ENCODE results near the gene ZBTB46. TPM values are rescaled to one million over a fixed set of nuclear protein-coding genes. Genes with fewer than 3 reads are reported as not detected.
"Not testable (repeated sequence)": the region's sequence is repeated elsewhere in the genome, so short reads cannot be mapped to it uniquely, and the experiment has no call there.

ZBTB46 gene
- total RNA-seq, 1 experiment from 2014 or later = 15.9 TPM

DNA sequence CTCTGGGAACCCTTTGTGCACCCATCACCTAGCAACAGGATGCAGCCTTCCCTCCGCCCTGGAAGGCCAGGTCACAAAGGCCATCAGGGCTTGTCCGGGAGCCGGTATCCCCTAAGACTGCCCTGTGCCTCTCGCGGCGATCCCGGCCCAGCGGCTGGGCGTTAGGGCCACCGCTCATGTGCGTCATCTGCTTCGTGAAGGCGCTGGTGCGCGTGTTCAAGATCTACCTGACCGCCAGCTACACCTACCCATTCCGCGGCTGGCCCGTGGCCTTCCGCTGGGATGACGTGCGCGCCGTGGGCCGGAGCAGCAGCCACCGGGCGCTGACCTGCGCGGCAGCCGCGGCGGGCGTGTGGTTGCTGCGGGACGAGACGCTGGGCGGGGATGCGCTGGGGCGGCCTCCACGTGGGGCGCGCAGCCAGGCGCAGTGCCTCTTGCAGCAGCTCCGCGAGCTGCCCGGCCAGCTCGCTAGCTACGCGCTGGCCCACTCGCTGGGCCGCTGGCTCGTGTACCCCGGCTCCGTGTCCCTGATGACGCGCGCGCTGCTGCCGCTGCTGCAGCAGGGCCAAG lies 30.4 kb upstream of the ZBTB46 start, which contains the start of gene ABHD16B:
TSS of gene ABHD16B (plus strand) at position 134 of the 570 bp plus-strand sequence. CDS start at position 177, 43 bp downstream.
- no peak for DNase-seq

DNA sequence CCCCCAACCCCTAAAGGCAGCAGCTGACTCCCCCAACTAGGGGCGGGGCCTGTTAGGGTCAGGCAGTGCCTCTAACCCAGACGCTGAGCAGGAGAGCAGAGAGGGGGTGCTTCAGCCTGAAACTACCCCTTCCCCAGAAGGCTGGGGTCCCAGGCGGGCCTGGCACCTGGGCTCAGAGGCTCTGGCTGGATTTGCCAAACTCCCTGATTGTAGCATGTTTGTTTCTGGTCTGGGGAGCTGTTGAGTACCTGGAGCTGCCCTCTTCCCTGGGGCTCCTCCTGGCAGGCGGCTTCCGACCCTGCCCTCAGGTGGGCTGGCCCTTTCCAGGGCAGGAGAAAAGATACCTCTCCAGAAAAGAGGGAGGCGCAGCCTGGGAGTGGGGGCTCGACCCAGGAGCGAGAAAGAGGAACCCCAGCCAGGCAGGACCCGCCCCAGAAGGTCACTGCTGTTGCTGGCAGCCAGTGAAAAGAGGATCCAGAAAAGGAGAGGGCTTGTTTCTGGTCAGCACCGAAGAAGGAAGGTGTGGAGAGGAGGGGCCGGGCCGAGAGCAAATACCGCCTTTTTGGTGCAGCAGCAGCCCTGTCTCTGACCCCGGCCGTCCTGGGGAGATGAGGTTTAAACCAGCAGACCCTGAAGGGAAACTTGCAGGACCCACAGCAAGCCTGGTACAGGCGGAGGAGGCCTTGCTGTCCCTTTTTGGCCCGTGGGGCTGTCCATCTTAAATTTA lies 29.4 kb upstream of the ZBTB46 start:
- H3K36me3 ChIP-seq = peaks cover 24% of the 10 kb centered on the region
- no peaks in the 10 kb centered on the region for H3K27me3 ChIP-seq
- no peaks in the 10 kb centered on the region for H3K9me3 ChIP-seq
- no peak for DNase-seq
- H3K4me3 ChIP-seq = no peak overlapping the region

More for the DNA sequence above, 30.4 kb upstream of the ZBTB46 start, which contains the start of gene ABHD16B:
- Histone ChIP-seq H3K4me3 (no peak within 1 kb of the TSS), H3K27me3 (no peaks in the 10 kb centered on the region), H3K9me3 (no peaks in the 10 kb centered on the region), H3K36me3 (peaks cover 30% of the 10 kb centered on the region)

DNA sequence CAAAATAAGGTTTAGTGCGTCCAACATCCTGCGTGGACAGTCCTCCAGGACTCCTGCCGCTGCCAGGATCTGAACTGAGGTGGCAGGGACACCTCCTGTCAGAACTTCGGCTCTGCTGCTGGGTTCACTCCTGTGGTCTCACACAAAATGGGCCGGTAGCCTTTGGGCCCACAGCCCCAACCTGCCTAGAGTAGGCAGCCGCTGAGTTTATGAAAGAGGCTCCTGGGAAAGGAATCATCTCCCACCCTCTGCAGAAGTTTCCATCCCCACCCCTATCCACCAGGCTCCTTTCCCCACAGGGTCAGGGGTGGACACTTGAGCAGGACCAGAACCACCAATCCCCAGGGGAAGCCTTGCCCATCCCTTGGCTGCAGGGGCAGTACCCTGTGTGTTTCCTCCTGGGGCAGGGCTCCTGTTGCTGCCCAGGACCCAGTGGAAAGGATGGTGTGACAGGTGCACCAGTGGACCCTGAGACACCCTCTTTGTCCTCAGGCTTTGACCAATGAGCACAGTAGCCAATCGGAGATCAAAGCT lies 28.2 kb upstream of the ZBTB46 start:
- Histone ChIP-seq H3K36me3 (peaks cover 24% of the 10 kb centered on the region), H3K9me3 (no peaks in the 10 kb centered on the region), H3K27me3 (no peaks in the 10 kb centered on the region), H3K4me3 (no peak overlapping the region)
- DNase-seq = no peak

DNA sequence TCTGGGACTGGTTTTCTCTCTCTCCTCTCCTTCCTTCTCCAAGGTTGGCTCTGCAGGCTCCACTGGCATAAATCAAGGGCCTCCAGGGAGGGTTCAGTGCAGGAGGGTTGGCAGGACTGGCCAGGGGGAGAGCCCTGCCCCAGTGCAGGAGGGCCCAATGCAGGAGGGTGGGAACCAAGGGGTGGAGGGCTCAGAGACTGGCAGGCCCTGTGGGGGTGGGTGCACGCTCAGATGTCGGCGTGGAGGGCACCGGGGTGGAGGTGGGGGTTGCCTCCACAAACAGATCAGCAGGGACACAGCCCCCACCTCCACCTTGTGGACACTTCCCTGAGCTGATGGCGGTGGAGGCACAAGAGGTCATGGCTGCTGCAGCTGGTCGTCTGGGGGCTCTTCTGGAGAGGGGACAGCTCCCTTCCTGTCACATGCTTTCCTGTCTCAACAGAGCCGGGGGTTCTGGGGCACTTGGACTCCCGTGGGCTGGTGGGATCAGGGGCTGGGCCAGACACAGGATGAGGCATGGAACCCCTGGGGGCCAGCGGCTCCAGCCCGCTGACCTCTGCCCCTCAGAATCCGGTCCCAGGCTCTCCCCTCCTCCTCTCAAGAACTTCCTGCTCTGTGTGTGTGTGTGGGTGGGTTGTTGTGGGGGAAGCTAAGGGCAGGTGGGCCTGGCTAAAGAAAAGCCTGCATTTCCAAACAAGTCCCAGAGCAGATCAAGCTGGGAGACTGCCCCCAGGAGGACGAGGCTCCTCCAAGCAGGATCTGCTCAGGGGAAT lies 27.5 kb upstream of the ZBTB46 start:
- peaks cover 23% of the 10 kb centered on the region for H3K36me3 ChIP-seq

DNA sequence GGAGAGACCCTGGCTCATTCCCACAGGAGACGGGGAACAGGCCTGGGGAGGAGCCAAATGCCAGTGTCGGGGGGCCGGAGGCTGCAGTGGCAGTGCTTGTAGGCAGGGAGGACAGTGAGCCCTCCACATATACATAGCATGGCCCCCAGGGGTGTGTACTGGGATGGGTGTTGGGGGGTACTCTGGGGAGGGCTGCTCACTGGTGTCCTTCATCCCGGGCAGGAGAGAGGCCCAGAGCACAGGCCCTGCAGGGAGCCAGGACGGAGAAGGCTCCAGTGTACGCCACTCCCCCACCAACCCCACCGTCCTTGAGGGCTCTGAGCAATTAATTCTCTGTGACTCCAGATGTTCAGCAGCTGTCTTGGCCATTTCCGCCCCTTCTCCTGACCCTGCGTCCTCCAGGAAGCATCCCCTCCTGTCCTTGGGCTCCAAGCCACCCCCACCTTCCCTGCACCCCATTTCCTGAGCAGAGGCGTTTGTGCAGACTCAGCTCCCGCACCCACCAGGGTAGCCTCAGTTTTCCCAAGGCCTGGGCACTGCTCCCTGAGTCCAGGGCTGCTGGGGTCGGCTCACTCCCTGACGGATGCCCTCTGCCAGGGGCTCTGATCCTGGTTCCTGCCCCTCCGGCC lies 26.8 kb upstream of the ZBTB46 start:
- peaks cover 17% of the 10 kb centered on the region for H3K36me3 ChIP-seq
- no peaks in the 10 kb centered on the region for H3K9me3 ChIP-seq
- no peaks in the 10 kb centered on the region for H3K27me3 ChIP-seq
- DNase-seq = peak; percentile 41
- H3K4me3 ChIP-seq = no peak overlapping the region

More for the DNA sequence above, 27.5 kb upstream of the ZBTB46 start:
- peak; percentile 59 for DNase-seq
- Histone ChIP-seq H3K27me3 (no peaks in the 10 kb centered on the region), H3K9me3 (no peaks in the 10 kb centered on the region), H3K4me3 (no peak overlapping the region)

DNA sequence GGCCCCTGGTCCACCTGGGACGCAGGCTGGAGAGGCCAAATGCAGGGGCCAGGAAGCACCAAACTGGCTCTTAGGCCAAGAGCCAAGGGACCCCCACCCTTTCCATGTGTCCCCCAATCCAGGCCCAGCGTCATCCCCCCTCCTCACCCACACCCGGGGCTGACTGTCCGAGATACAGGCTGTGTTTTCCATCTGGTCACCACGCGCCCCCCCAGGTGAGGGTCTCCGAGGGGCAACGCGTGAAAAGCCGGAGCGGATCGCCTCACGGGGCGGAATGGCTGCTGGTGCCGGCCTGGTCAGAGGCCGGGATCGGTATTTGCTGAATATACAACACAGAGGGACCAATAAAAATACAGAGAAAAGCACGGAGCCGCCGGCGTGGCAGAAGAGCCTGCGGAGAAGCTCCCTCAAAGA lies 25.0 kb upstream of the ZBTB46 start:
- no peaks in the 10 kb centered on the region for H3K9me3 ChIP-seq

DNA sequence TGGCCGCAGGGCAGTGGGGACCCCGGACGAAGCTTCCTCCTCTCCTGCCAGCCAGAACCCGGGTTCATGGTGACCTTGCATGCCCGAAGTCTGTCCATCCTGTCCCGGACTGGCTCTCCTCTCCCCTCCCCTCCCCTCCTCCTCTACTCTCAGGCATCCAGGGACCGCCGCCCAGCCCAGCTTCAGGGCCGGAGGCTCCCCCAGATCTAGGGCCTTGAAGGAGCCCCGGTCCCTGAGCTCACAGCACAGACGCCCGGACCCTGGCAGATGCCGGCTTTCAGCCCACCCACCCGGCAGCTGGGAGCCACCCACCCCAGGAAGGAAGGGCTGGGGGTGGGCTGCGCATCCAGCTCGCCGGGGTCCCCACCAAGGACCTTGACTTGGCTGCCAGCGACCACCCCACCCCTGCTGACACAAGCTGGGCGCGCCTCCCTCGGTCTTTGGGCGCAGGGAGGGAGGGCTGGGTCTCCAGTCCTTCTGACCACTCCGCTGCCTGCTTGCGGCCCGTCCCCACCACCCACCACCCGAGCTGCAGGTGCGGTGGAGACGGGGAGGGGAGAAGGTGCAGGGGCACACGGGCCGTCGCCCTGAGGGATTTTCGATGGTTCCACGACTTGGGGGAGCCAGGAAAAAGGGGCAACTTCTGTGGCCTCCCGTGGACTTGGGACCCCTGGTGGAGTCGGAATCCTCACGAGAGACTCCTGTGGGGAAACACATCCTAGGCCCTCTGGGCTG lies 24.5 kb upstream of the ZBTB46 start:
- DNase-seq = no peak
- Histone ChIP-seq H3K27me3 (no peaks in the 10 kb centered on the region), H3K36me3 (no peaks in the 10 kb centered on the region; the same call in 1 of the 2 replicates), H3K4me3 (no peak overlapping the region), H3K9me3 (no peaks in the 10 kb centered on the region)

More for the DNA sequence above, 25.0 kb upstream of the ZBTB46 start:
- Histone ChIP-seq H3K4me3 (no peak overlapping the region), H3K36me3 (peaks cover 5% of the 10 kb centered on the region), H3K27me3 (no peaks in the 10 kb centered on the region)
- no peak for DNase-seq

DNA sequence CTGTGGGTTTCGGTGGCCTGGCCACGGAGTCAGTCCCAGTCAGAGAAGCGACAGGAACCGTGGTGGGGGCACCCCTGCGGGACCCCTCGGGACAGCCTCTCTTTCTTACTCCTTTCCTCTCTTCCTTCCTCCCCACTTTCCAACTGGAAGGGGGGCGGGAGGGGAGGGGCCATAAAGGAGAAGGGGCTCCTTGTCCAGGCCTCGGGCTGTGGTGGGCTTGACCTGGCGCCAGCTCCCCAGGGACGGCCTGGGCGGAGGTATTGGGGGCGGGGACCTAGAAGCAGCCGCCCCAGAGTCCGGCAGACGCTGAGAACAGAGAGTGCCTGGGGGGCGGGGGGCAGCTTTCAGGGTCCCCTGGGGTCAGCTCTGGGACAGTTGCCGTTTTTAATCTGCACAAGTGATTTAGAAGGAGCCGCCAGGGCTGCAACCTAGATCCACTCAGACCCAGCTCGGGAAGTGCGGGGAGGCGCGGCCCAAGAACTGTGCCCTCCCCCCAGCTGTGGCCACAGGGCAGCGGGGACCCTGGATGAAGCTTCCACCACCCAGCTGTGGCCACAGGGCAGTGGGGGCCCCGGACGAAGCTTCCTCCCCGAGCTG lies 23.8 kb upstream of the ZBTB46 start:
- DNase-seq = no peak
- Histone ChIP-seq H3K36me3 (no peaks in the 10 kb centered on the region), H3K4me3 (no peak overlapping the region), H3K9me3 (no peaks in the 10 kb centered on the region), H3K27me3 (no peaks in the 10 kb centered on the region)

DNA sequence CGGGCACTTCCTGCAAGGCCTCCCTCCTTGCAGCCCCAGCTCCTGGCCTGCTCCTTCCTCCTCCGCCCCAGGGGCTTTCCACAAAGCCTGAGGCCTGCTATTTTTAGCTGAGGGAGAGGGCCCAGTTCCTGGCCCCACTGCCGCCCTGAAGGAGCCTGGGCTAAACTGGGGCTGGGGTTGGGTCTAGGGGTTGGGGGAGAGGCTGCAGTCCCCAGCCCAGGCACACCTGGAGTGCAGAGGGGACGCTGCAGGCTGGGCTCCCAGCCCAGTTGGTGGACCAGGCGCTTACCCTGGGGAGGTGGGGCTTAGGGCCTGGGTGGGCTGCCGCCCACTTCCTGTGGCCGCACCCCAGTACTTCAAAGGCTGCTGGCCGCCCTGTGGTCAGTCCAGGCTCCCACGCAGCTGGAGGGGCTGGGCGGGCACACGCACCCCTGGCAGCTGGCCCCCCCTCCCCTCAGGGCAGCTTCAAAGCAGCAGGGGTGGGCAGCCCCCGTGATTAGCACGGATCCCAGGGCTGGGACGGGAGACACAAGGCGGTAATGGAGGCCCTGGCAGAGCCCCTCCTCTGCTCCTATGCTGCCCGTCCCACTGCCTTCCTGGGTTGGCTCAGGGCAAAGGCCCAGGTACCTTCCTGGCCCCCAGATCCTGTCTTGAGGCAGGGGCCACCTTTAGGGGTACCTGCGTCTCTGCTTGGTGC lies 23.2 kb upstream of the ZBTB46 start:
- no peak for DNase-seq
- Histone ChIP-seq H3K36me3 (no peaks in the 10 kb centered on the region), H3K27me3 (no peaks in the 10 kb centered on the region), H3K9me3 (no peaks in the 10 kb centered on the region), H3K4me3 (no peak overlapping the region)

DNA sequence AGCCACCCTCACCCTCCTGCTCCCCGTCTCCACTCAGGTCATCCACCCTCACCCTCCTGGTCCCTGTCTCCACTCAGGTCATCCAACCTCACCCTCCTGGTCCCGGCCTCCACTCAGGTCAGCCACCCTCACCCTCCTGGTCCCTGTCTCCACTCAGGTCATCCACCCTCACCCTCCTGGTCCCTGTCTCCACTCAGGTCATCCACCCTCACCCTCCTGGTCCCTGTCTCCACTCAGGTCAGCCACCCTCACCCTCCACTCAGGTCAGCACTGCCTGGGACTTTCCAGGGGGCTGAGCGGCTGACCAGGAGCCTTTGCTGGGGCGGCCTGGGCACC lies 22.6 kb upstream of the ZBTB46 start:
- H3K4me3 ChIP-seq, H3K9me3 ChIP-seq, H3K36me3 ChIP-seq, DNase-seq, H3K27me3 ChIP-seq: not testable (repeated sequence)

DNA sequence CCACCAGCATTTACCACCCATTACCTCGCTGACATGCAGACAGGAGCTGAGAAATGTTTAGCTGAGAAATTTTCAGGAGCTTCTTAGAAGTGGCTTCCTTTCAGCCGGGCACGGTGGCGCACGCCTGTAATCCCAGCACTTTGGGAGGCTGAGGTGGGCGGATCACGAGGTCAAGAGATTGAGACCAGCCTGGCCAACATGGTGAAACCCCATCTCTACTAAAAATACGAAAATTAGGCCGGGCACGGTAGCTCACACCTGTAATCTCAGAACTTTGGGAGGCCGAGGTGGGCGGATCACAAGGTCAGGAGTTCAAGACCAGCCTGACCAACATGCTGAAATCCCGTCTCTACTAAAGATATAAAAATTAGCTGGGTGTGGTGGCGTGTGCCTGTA lies 20.5 kb upstream of the ZBTB46 start:
- H3K9me3 ChIP-seq, H3K27me3 ChIP-seq, H3K36me3 ChIP-seq, DNase-seq, H3K4me3 ChIP-seq: not testable (repeated sequence)

DNA sequence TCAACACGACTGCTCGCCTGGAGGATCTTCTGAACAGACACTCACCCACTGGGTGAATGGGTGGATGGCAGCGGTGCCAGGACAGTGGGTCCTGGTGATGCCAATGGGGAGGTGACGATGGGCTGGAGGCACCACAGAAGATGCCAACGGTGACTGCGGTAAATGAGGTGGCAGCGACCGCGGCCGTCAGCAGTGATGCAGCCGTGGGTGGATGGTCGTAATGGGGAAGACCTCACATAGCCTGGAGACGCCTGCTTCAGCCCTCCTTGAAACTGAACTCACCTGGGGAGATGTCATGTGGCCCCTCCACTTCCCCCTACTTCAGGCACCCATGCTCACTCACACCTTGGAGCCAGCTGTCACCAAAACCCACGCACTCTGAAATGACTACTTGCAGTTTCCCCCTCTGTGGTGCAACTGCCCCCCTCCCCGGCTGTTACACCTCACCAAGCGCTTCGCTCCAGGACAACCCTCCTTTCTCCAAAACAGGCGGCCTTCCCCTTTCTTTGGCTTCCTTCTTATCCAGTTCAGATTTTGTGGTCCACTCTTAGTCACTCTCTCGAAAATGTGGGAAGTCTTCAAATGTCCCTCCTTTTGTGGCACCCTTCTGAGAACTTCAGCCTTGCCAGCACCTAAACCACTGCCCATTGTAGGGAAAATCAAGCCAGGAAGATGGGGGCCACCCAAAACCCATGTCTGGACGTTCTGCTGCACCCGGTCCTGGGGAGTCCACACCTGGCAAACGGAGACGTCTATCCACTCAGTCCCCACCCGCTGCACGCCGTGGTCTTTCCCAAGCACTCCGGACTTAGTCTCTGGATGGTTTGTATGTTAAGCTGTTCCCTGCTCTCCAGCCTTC lies 19.9 kb upstream of the ZBTB46 start:
- Histone ChIP-seq H3K27me3 (no peaks in the 10 kb centered on the region), H3K4me3 (no peak overlapping the region), H3K9me3 (no peaks in the 10 kb centered on the region), H3K36me3 (no peaks in the 10 kb centered on the region)
- DNase-seq = no peak

DNA sequence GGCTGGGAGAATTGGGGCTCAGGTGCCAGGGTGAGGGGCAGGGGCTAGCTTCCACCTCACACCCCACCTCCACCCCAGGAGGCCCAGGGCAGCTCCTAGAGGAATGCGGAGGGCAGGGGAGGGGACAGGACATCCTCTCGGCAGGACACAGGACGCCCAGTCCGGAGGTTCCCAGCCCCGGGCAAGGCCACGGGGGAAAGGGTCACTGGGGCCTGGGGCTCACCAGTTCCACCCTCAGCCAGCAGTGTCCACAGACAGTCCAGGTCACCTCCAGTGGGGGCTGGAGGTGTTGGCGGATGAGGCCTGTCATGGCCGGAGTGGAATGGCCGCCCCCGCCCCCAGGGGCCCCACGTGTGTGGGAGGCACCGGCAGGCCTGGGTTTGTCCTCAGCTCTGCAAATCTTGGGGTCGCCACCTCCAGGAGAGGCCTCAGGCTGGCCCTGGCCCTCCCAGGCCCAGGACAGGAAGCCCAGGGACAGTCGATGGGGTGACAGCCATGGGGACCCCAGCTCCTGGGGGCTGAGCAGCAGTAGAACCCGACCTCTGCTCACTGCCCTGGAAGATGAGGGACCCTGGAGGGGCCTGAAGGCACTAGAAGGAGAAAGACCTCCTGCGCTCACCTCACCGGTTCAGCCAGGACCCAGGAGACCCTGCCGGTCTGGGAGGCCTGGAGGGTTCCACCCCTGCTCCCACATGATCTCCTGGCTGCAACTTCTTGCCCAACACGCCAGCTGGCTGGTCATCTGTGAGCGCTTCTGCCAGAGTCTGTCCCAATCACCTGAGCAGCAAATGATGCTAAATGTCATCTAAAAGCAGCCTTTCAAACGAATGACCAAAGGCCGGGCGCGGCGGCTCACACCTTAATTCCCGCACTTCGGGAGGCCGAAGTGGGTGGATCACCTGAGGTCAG lies 17.2 kb upstream of the ZBTB46 start:
- Histone ChIP-seq H3K27me3 (no peaks in the 10 kb centered on the region), H3K36me3 (no peaks in the 10 kb centered on the region), H3K9me3 (no peaks in the 10 kb centered on the region), H3K4me3 (no peak overlapping the region)
- no peak for DNase-seq

All from MG63 (cell line).